SK-N-SH (cell line): ENCODE results near the gene RSRC1. TPM values are rescaled to one million over a fixed set of nuclear protein-coding genes. Genes with fewer than 3 reads are reported as not detected.

Experiments used
- CTCF ChIA-PET: fragments of 300-600, 350-600 bp; formaldehyde crosslinking; extraction: SDS; loops from one replicate; lab custom pipeline; 2021; lab: Yijun Ruan, JAX
- POLR2A ChIA-PET: fragments of 350-600 bp; sonication (Branson Sonifier 250); formaldehyde crosslinking; extraction: SDS; loops from one replicate; lab custom pipeline; 2020; ENCODE audit warnings: antibody characterized with exemption, inconsistent platforms; lab: Yijun Ruan, JAX
- DNase-seq: peaks from one replicate; pipeline ENCODE4 v3.0.0; 2012
- H2AFZ ChIP-seq: fragments of 200-600 bp; sonication (generic); 2 replicates; pipeline ENCODE4 v1.8.1; 2016; ENCODE audit warnings: antibody characterized with exemption, mild to moderate bottlenecking, low read depth
- H3F3A ChIP-seq: fragments of 200-600 bp; sonication (generic); replicated peaks from 2 replicates; pipeline ENCODE3; 2016; ENCODE audit warnings: antibody characterized with exemption, mild to moderate bottlenecking; ENCODE audit not compliant: insufficient read depth
- H3K27ac ChIP-seq, 2 experiments: fragments of 200-500 bp in 1 of 2; fragments of 200-600 bp in 1 of 2; sonication (Bioruptor generic) in 1 of 2; sonication (generic), shearing (Covaris generic) in 1 of 2; 2 replicates each; pipeline versions ENCODE4 v1.5.1 to v1.6.1; 2014 to 2016; ENCODE audit warnings: low read depth in 2 of 2, inconsistent platforms in 1 of 2, low read length in 1 of 2, mild to moderate bottlenecking in 1 of 2, mixed read lengths in 1 of 2
- H3K27me3 ChIP-seq: fragments of 200-600 bp; sonication (generic), shearing (Covaris generic); 2 replicates; pipeline ENCODE4 v1.6.1; 2016; ENCODE audit warnings: mixed run types; ENCODE audit not compliant: insufficient read depth
- H3K36me3 ChIP-seq, 2 experiments: fragments of 200-500 bp in 1 of 2; fragments of 200-600 bp in 1 of 2; sonication (Bioruptor generic) in 1 of 2; sonication (generic) in 1 of 2; replicated peaks in 1 of 2; 2 replicates each; pipeline versions ENCODE3 to v1.5.1; 2014 to 2016; ENCODE audit warnings: low read length in 1 of 2, mild to moderate bottlenecking in 1 of 2; ENCODE audit not compliant: insufficient read depth in 2 of 2, control insufficient read depth in 1 of 2
- H3K4me1 ChIP-seq, 2 experiments: fragments of 200-500 bp in 1 of 2; fragments of 200-600 bp in 1 of 2; sonication (Bioruptor generic) in 1 of 2; sonication (generic), shearing (Covaris generic) in 1 of 2; 2 replicates each; pipeline versions ENCODE4 v1.5.1 to v1.6.1; 2014 to 2016; ENCODE audit warnings: low read depth in 1 of 2, low read length in 1 of 2, mixed run types in 1 of 2; ENCODE audit not compliant: insufficient read depth in 2 of 2, control insufficient read depth in 1 of 2
- H3K4me2 ChIP-seq: fragments of 200-600 bp; sonication (generic), shearing (Covaris generic); 2 replicates; pipeline ENCODE4 v1.6.1; 2017; ENCODE audit warnings: mixed run types
- H3K4me3 ChIP-seq, 2 experiments: fragments of 200-500 bp in 1 of 2; fragments of 200-600 bp in 1 of 2; sonication (Bioruptor generic) in 1 of 2; sonication (generic), shearing (Covaris generic) in 1 of 2; 2 replicates each; pipeline versions ENCODE4 v1.5.1 to v1.8.1; 2014 to 2016; ENCODE audit warnings: low read depth in 2 of 2, inconsistent platforms in 1 of 2, low read length in 1 of 2, mild to moderate bottlenecking in 1 of 2, mixed read lengths in 1 of 2, moderate library complexity in 1 of 2
- H3K79me2 ChIP-seq: fragments of 200-600 bp; sonication (generic); 2 replicates; pipeline ENCODE4 v1.8.1; 2017; ENCODE audit warnings: mild to moderate bottlenecking; ENCODE audit not compliant: insufficient read depth
- H3K9ac ChIP-seq: fragments of 200-600 bp; sonication (generic); 2 replicates; pipeline ENCODE4 v1.6.1; 2017; ENCODE audit warnings: mixed run types
- H3K9me2 ChIP-seq: fragments of 200-600 bp; sonication (generic); 2 replicates; pipeline ENCODE4 v1.6.1; 2017; ENCODE audit warnings: mixed run types
- H3K9me3 ChIP-seq: fragments of 200-600 bp; sonication (generic); 2 replicates; pipeline ENCODE4 v1.6.1; 2017; ENCODE audit warnings: mixed run types, mild to moderate bottlenecking, moderate library complexity
- H4K20me1 ChIP-seq: fragments of 200-600 bp; sonication (generic); 2 replicates; pipeline ENCODE4 v1.6.1; 2017; ENCODE audit warnings: mild to moderate bottlenecking, mixed run types; ENCODE audit not compliant: insufficient read depth
- CTCF ChIP-seq: fragments of 200-600 bp; sonication (generic); IDR thresholded peaks from 2 replicates; pipeline ENCODE4 v1.6.1; 2017; ENCODE audit warnings: antibody characterized with exemption, mild to moderate bottlenecking, moderate library complexity
- ELF1 ChIP-seq: IDR thresholded peaks from 2 replicates; pipeline ENCODE4 v1.4.0; 2012
- EP300 ChIP-seq, 2 experiments: IDR thresholded peaks; 2 replicates each; pipeline versions ENCODE4 v1.4.0 to v1.6.1; 2012; ENCODE audit warnings: borderline replicate concordance in 1 of 2, low read depth in 1 of 2, low read length in 1 of 2
- EZH2phosphoT487 ChIP-seq: fragments of 200-600 bp; sonication (generic); IDR thresholded peaks from 2 replicates; pipeline ENCODE4 v1.6.1; 2017; ENCODE audit warnings: low read depth, mixed run types, mild to moderate bottlenecking, antibody characterized with exemption, moderate library complexity, borderline replicate concordance
- GATA2 ChIP-seq: sonication (generic); formaldehyde crosslinking; IDR thresholded peaks from 2 replicates; pipeline ENCODE4 v1.5.0; 2020; ENCODE audit warnings: mild to moderate bottlenecking, missing genetic modification reagents
- JUND ChIP-seq: IDR thresholded peaks from 2 replicates; pipeline ENCODE4 v1.4.0; 2012
- MXI1 ChIP-seq: IDR thresholded peaks from 2 replicates; pipeline ENCODE4 v1.6.1; 2012; ENCODE audit warnings: mild to moderate bottlenecking, low read depth, low read length, improper control_type of control experiment
- PBX3 ChIP-seq: IDR thresholded peaks from 2 replicates; pipeline ENCODE4; 2012
- RAD21 ChIP-seq: IDR thresholded peaks from 2 replicates; pipeline ENCODE4 v1.6.1; 2012; ENCODE audit warnings: mild to moderate bottlenecking, low read length
- RCOR1 ChIP-seq: fragments of 150-350 bp; IDR thresholded peaks from 2 replicates; pipeline ENCODE4 v1.6.1; 2017; ENCODE audit warnings: antibody characterized with exemption, low read length
- SMC3 ChIP-seq: IDR thresholded peaks from 2 replicates; pipeline ENCODE4 v1.6.1; 2012; ENCODE audit warnings: low read depth, low read length, improper control_type of control experiment
- TAF1 ChIP-seq: IDR thresholded peaks from 2 replicates; pipeline ENCODE4 v1.6.1; 2012; ENCODE audit warnings: low read depth, mild to moderate bottlenecking, low read length, moderate library complexity, borderline replicate concordance
- USF1 ChIP-seq: IDR thresholded peaks from 2 replicates; pipeline ENCODE4 v1.4.0; 2012; ENCODE audit warnings: low read depth, borderline replicate concordance
- WGBS: methylation state at CpG from one replicate; pipeline ENCODE4 v1.1.6; 2017; ENCODE audit warnings: low lambda C conversion rate; 5-methylcytosine and 5-hydroxymethylcytosine counted together
- polyA plus RNA-seq, 3 experiments: library from polyadenylated mRNA; depleted of rRNA; stranded (reverse); fragments of >200 nt; gene quantifications; 2 replicates each; pipeline ENCODE4 v1.2.3, GENCODE V29; 2012

Gene RSRC1
- polyA plus RNA-seq, 1 of the 3 experiments (the other 2 are of a cell fraction) = 4.5 TPM

GRCh38 chr3:158531334-158531733 lies 421.4 kb downstream of the RSRC1 start:
- no peaks in the 10 kb centered on the region for H4K20me1 ChIP-seq
- peaks cover 0 to 13% of the 10 kb centered on the region in 2 experiments; a peak in 2 of 4 replicates for H3K4me1 ChIP-seq
- POLR2A ChIA-PET = interaction anchor here (1.3 kb wide), 1 partner anchor 426 kb away, joined by 3 read pairs; no protein-coding TSS in a partner anchor
- peaks cover 8% of the 10 kb centered on the region for H3F3A ChIP-seq
- TF ChIP-seq JUND = no peak
- TF ChIP-seq TAF1 = no peak
- no peak for TF ChIP-seq PBX3
- TF ChIP-seq, all 33 proteins: peak for 0
- Histone ChIP-seq H3K4me2 (no peak overlapping the region), H3K4me3 (no peak overlapping the region), H3K9me3 (no peaks in the 10 kb centered on the region), H2AFZ (no peak overlapping the region), H3K79me2 (no peaks in the 10 kb centered on the region), H3K27ac (no peak overlapping the region; a peak in 1 of 4 replicates), H3K36me3 (no peaks in the 10 kb centered on the region), H3K9me2 (no peaks in the 10 kb centered on the region), H3K27me3 (no peaks in the 10 kb centered on the region), H3K9ac (no peak overlapping the region)
- DNase-seq = no peak
- CTCF ChIA-PET = interaction anchor here (0.6 to 2.9 kb wide), 35 partner anchors 8 to 1004 kb away, joined by 3 to 22 read pairs (median 4); partner anchors contain the start of gene GFM1
- 93% methylated on average over 5 of the region's 5 CpGs for WGBS

GRCh38 chr3:158532099-158532734 lies 422.3 kb downstream of the RSRC1 start:
- peak; percentile 36 for DNase-seq
- H3K9me2 ChIP-seq = no peaks in the 10 kb centered on the region
- no peaks in the 10 kb centered on the region for H3K36me3 ChIP-seq
- H3K9me3 ChIP-seq = no peaks in the 10 kb centered on the region
- H3F3A ChIP-seq = peaks cover 8% of the 10 kb centered on the region
- ChIA-PET CTCF (interaction anchor here (0.6 to 2.9 kb wide), 34 partner anchors 9 to 1005 kb away, joined by 3 to 22 read pairs (median 4); partner anchors contain the start of gene GFM1), POLR2A (interaction anchor here (1.3 kb wide), 1 partner anchor 427 kb away, joined by 3 read pairs; no protein-coding TSS in a partner anchor)
- no peak overlapping the region; a peak in 1 of 4 replicates for H3K4me3 ChIP-seq
- H4K20me1 ChIP-seq = no peaks in the 10 kb centered on the region
- no peaks in the 10 kb centered on the region for H3K27me3 ChIP-seq
- no peak overlapping the region for H3K9ac ChIP-seq
- TF ChIP-seq RCOR1 (no peak), USF1 (no peak), EP300 (IDR thresholded peaks at IDR 0.05; ENCODE audit: borderline replicate concordance in 1 of 2, low read depth in 1 of 2, low read length in 1 of 2) (no peak), RAD21 (peak; percentile 95), MXI1 (no peak), CTCF (peak; percentile 83), SMC3 (peak; percentile 64), GATA2 (CRISPR knock-in tag) (no peak), ELF1 (no peak), EZH2phosphoT487 (no peak)
- no peak overlapping the region for H3K27ac ChIP-seq
- no peak overlapping the region for H3K4me2 ChIP-seq
- H3K4me1 ChIP-seq = peaks cover 0 to 10% of the 10 kb centered on the region in 2 experiments; a peak in 2 of 4 replicates
- H2AFZ ChIP-seq = no peak overlapping the region
- no peaks in the 10 kb centered on the region for H3K79me2 ChIP-seq
